A673 (cell line): Measurements from ENCODE around the gene DTX2. TPM values are rescaled to one million over a fixed set of nuclear protein-coding genes. Genes with fewer than 3 reads are reported as not detected.
"Not testable (repeated sequence)": the region's sequence is repeated elsewhere in the genome, so short reads cannot be mapped to it uniquely, and the experiment has no call there.

ENCODE experiments used
- BruUV-seq: library from RNA; stranded (reverse); fragments of 400-500 nt; replicated peaks from 2 replicates; lab custom pipeline; 2021; lab: Mats Ljungman, UMichigan
- CTCF ChIA-PET: fragments of 300-600 bp; sonication (Branson Sonifier 250); formaldehyde crosslinking; loops from one replicate; lab custom pipeline; 2022; ENCODE audit warnings: antibody characterized with exemption; lab: Charles Lee
- POLR2A ChIA-PET: fragments of 300-600 bp; sonication (Branson Sonifier 250); formaldehyde crosslinking; loops from one replicate; lab custom pipeline; 2022; ENCODE audit warnings: antibody characterized with exemption; ENCODE audit not compliant: low non-redundant PET; lab: Charles Lee
- DNase-seq: peaks from one replicate; pipeline ENCODE4 v3.0.0-alpha.2; 2015; ENCODE audit warnings: low spot score
- H3K27ac ChIP-seq: fragments of 200-600 bp; sonication (generic); 2 replicates; pipeline ENCODE4 v1.5.1; 2016; ENCODE audit warnings: mixed run types, low read depth, mild to moderate bottlenecking, mixed read lengths, antibody characterized with exemption, low read length; ENCODE audit not compliant: poor library complexity, severe bottlenecking
- H3K27me3 ChIP-seq: fragments of 200-600 bp; sonication (generic); replicated peaks from 2 replicates; pipeline ENCODE4 v1.6.1; 2017; ENCODE audit warnings: mixed run types, low read depth, mild to moderate bottlenecking, mixed read lengths, antibody characterized with exemption, low read length; ENCODE audit not compliant: insufficient read depth, poor library complexity
- H3K36me3 ChIP-seq: fragments of 200-600 bp; sonication (generic); 2 replicates; pipeline ENCODE4 v1.6.1; 2016; ENCODE audit warnings: mixed run types, mild to moderate bottlenecking, mixed read lengths, antibody characterized with exemption, low read length; ENCODE audit not compliant: insufficient read depth, poor library complexity, severe bottlenecking
- H3K4me1 ChIP-seq: fragments of 200-600 bp; sonication (generic); 2 replicates; pipeline ENCODE4 v1.6.1; 2017; ENCODE audit warnings: mixed run types, mild to moderate bottlenecking, mixed read lengths, antibody characterized with exemption, low read length; ENCODE audit not compliant: insufficient read depth, poor library complexity, severe bottlenecking
- H3K4me3 ChIP-seq: fragments of 200-600 bp; sonication (generic); 2 replicates; pipeline ENCODE4 v1.5.1; 2016; ENCODE audit warnings: low read depth, mixed run types, mild to moderate bottlenecking, mixed read lengths, low read length; ENCODE audit not compliant: poor library complexity, severe bottlenecking
- H3K9me3 ChIP-seq: fragments of 200-600 bp; sonication (generic); 2 replicates; pipeline ENCODE4 v1.6.1; 2016; ENCODE audit warnings: mixed run types, low read depth, mild to moderate bottlenecking, mixed read lengths, antibody characterized with exemption, low read length; ENCODE audit not compliant: poor library complexity, severe bottlenecking
- intact Hi-C: fragments of 100-400 bp; cut with micrococcal nuclease; formaldehyde crosslinking; loops from one replicate; pipeline ENCODE4 v1.10.0; 2022; ENCODE audit not compliant: unreplicated experiment
- total RNA-seq: library from RNA; stranded (reverse); gene quantifications from 2 replicates; pipeline ENCODE4 v1.2.3, GENCODE V29; 2021

DTX2 gene
- total RNA-seq, 1 experiment from 2014 or later: 33.8 TPM

- Histone ChIP-seq H3K4me3 (peak overlapping the region; percentile 85), H3K27ac (peak overlapping the region; percentile 91)
- intact Hi-C loops, H3K9me3 ChIP-seq, H3K4me1 ChIP-seq, CTCF ChIA-PET, H3K36me3 ChIP-seq, BruUV-seq, H3K27me3 ChIP-seq, POLR2A ChIA-PET: not testable (repeated sequence)
- DNase-seq: peak; percentile 95
Measured at GRCh38 chr7:76549025-76549854, 87.7 kb downstream of the DTX2 start.

DNA sequence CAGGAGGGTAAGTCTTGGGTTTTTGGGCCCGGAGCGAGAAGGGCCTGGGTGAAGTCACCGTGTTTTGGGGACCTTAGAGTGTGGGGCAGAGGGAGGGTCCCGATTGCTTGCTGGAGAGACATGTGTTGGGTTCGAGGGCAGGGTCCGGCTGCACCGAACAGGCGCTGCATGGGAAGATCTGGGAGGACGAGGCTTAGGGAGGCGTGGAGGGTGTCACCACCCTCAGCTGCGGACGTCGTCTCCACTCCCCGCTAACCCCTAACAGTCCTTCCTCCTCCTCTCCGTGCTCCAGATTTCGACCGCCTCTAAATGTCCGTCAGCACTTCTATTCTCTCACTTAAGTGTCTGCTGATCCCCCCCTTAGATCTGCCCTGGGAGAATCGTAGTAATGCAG, 88.3 kb downstream of the DTX2 start:
- BruUV-seq, H3K27me3 ChIP-seq, CTCF ChIA-PET, DNase-seq, intact Hi-C loops, H3K9me3 ChIP-seq, POLR2A ChIA-PET, H3K36me3 ChIP-seq, H3K4me1 ChIP-seq: not testable (repeated sequence)
- peak overlapping the region; percentile 91 for H3K27ac ChIP-seq
- H3K4me3 ChIP-seq: peak overlapping the region; percentile 85

- H3K9me3 ChIP-seq, H3K36me3 ChIP-seq, CTCF ChIA-PET, DNase-seq, H3K27ac ChIP-seq, H3K27me3 ChIP-seq, H3K4me1 ChIP-seq, BruUV-seq, intact Hi-C loops, POLR2A ChIA-PET, H3K4me3 ChIP-seq: not testable (repeated sequence)
Measured at GRCh38 chr7:76551992-76552391, 90.5 kb downstream of the DTX2 start.

Other genes starting within 250 kb of the DTX2 start
- 354 and 375 TPM in 2 replicates for gene HSPB1, start 159.0 kb upstream of the DTX2 start, total RNA-seq
- gene YWHAG, start 102.7 kb upstream of the DTX2 start, total RNA-seq: 222 and 249 TPM in 2 replicates
- 1.2 and 1.8 TPM in 2 replicates for gene SSC4D, start 52.0 kb upstream of the DTX2 start, total RNA-seq
- gene ZP3, start 36.8 kb upstream of the DTX2 start, total RNA-seq: 9.4 and 9.8 TPM in 2 replicates
- 1.4 TPM in 1 of 2 replicates, not detected in the other for gene UPK3B, start 48.8 kb downstream of the DTX2 start, total RNA-seq
- 0.13 TPM in 1 of 2 replicates, not detected in the other for gene SPDYE16, start 81.6 kb downstream of the DTX2 start, total RNA-seq
- 30.6 and 32.2 TPM in 2 replicates for gene POMZP3, start 165.6 kb downstream of the DTX2 start, total RNA-seq